OCI-LY1 (cell line): ENCODE results near the gene USP9Y.
A peak's percentile ranks its signal among the peaks of the same experiment; 100 is the strongest.

Experiments
- H2AFZ ChIP-seq: fragments of 200-600 bp; sonication (generic), shearing (Covaris generic); 2 replicates; pipeline ENCODE4 v1.6.0; 2014; ENCODE audit warnings: antibody characterized with exemption, mild to moderate bottlenecking, low read length
- H3F3A ChIP-seq: fragments of 200-600 bp; sonication (generic), shearing (Covaris generic); 2 replicates; pipeline ENCODE4 v1.6.0; 2014; ENCODE audit warnings: mild to moderate bottlenecking, antibody characterized with exemption, low read length, moderate library complexity; ENCODE audit not compliant: insufficient read depth
- H3K27ac ChIP-seq: fragments of 200-600 bp; sonication (generic); 2 replicates; pipeline ENCODE4 v1.5.1; 2014; ENCODE audit warnings: low read length, mixed run types, mild to moderate bottlenecking, low read depth; ENCODE audit not compliant: poor library complexity, severe bottlenecking
- H3K27me3 ChIP-seq: fragments of 200-600 bp; sonication (generic); 2 replicates; pipeline ENCODE4 v1.6.0; 2014; ENCODE audit warnings: antibody characterized with exemption, mild to moderate bottlenecking, low read length, moderate library complexity; ENCODE audit not compliant: insufficient read depth
- H3K36me3 ChIP-seq: fragments of 200-600 bp; sonication (generic); 2 replicates; pipeline ENCODE4 v1.6.1; 2014; ENCODE audit warnings: mild to moderate bottlenecking, antibody characterized with exemption, low read length, moderate library complexity, mixed read lengths; ENCODE audit not compliant: insufficient read depth
- H3K4me1 ChIP-seq: fragments of 200-600 bp; sonication (generic); 2 replicates; pipeline ENCODE4 v1.5.1; 2014; ENCODE audit warnings: mild to moderate bottlenecking, low read length, moderate library complexity; ENCODE audit not compliant: insufficient read depth, severe bottlenecking
- H3K4me2 ChIP-seq: fragments of 200-600 bp; sonication (generic), shearing (Covaris generic); 2 replicates; pipeline ENCODE4 v1.6.1; 2014; ENCODE audit warnings: low read length
- H3K4me3 ChIP-seq: fragments of 200-600 bp; sonication (generic); 2 replicates; pipeline ENCODE4 v1.5.1; 2014; ENCODE audit warnings: low read length, low read depth, mild to moderate bottlenecking, mixed read lengths; ENCODE audit not compliant: poor library complexity, severe bottlenecking
- H3K79me2 ChIP-seq: fragments of 200-600 bp; shearing (Covaris generic); 2 replicates; pipeline ENCODE4 v1.6.1; 2016; ENCODE audit warnings: mixed run types, low read length, mixed read lengths; ENCODE audit not compliant: insufficient read depth
- H3K9ac ChIP-seq: fragments of 200-600 bp; sonication (generic), shearing (Covaris generic); 2 replicates; pipeline ENCODE4 v1.6.1; 2014; ENCODE audit warnings: mild to moderate bottlenecking, low read length, mixed read lengths
- H3K9me2 ChIP-seq: fragments of 200-600 bp; sonication (generic), shearing (Covaris generic); 2 replicates; pipeline ENCODE4 v1.6.1; 2014; ENCODE audit warnings: low read depth, mild to moderate bottlenecking, low read length, mixed read lengths
- H3K9me3 ChIP-seq: fragments of 200-600 bp; shearing (Covaris generic); 2 replicates; pipeline ENCODE4 v1.6.1; 2014; ENCODE audit warnings: low read length, mixed read lengths
- H4K20me1 ChIP-seq: fragments of 200-600 bp; sonication (generic), shearing (Covaris generic); 2 replicates; pipeline ENCODE4 v1.6.0; 2016; ENCODE audit warnings: mild to moderate bottlenecking, low read length; ENCODE audit not compliant: insufficient read depth
- CTCF ChIP-seq: fragments of 200-600 bp; sonication (generic), shearing (Covaris generic); IDR thresholded peaks from 2 replicates; pipeline ENCODE4 v1.5.1; 2017; ENCODE audit warnings: mild to moderate bottlenecking, antibody characterized with exemption, low read length, moderate library complexity, mixed read lengths
- EZH2 ChIP-seq: fragments of 200-600 bp; sonication (generic), shearing (Covaris generic); IDR thresholded peaks from 2 replicates; pipeline ENCODE4 v1.8.0; 2017; ENCODE audit warnings: borderline replicate concordance, mixed run types, mild to moderate bottlenecking, antibody characterized with exemption, low read length, moderate library complexity, mixed read lengths

USP9Y gene

DNA sequence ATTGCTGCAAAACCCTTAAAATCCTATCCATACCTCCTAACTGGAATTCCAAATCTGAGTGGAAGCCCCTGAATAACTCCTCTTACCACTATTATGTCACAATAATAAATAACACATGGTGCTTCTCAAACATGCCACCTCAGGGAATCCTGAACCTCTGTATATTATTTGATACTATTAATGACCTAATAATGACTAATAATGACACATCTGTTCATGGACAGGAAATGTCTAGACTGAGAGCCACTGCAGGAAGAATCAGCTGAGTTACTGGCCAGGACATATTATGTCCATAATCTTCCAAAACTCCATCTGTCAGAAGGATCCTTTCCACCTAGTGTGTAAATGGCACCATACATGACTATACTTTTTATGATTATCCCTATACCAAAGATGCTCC lies 195.9 kb downstream of the USP9Y start:
- Histone ChIP-seq H3K4me3 (no peak overlapping the region), H3K9ac (no peak overlapping the region), H4K20me1 (no peaks in the 10 kb centered on the region), H2AFZ (no peak overlapping the region), H3K79me2 (no peaks in the 10 kb centered on the region), H3K27me3 (no peaks in the 10 kb centered on the region), H3K9me2 (no peaks in the 10 kb centered on the region), H3K4me1 (no peaks in the 10 kb centered on the region), H3K4me2 (no peak overlapping the region), H3K27ac (no peak overlapping the region), H3K9me3 (no peaks in the 10 kb centered on the region), H3K36me3 (no peaks in the 10 kb centered on the region), H3F3A (no peaks in the 10 kb centered on the region)
- no peak for TF ChIP-seq EZH2
- no peak for TF ChIP-seq CTCF

DNA sequence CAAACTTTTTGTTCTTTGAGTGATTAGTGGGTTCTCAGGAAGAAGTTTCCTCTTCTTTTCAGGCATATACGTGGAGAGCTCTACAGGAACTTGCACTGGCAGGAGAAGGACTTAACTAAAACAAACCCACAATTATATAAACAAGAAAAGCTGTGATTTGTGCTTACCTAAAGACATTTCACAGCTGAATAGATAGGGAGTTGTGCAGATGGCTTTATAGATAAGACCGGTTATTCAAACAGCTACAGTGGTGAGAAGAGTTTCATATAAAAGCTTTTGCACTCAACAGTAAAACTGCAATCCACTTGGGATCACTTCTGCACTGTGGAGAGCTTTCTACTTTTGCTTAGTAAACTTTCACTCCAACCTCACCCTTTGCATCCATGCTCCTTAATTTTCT lies 197.6 kb downstream of the USP9Y start:
- no peaks in the 10 kb centered on the region for H3K79me2 ChIP-seq
- TF ChIP-seq EZH2 = no peak

DNA sequence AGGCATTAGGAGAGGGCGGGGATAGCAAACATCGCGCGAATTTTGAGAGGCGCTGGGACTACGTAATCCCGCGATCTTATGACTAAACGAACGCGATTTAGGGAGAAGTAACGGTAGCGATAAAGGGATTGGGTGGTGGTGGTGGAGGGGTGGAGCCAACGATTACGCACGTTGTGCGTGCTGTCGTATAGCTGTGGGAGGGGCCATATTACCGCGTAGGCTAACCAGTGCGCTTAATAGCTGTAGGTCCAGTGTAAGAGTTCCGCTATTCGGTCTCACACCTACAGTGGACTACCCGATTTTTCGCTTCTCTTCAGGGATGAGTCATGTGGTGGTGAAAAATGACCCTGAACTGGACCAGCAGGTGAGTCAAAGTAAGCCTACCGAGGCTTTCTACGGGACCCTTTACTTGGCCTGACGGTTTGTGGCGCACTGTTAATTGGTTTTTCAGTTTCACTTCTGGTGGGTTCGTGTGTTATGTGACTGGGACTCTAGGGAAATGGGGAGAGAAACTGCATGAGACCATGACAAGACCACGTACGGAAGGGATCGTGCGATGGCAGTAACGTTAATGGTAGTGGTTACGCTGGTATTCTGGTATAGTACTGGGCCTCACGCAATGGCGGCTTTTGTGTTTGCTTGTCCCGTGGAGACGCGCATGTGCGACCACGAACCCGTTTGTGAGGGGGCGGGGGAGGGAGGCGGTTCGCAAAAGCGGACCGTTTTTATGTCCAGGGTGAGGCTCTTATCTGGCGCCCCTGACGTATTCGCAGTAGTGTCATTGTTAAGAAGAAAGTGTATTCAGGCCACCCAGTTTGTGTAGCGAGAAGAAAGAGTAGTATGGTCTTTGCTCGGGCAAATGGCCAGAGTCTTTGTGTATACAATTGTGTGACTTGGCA lies 203.8 kb downstream of the USP9Y start, which contains the start of gene DDX3Y:
Gene DDX3Y, plus strand, starts transcription at position 251 of the 899 bp plus-strand sequence. Its CDS starts 69 bp downstream, at position 320.
- Histone ChIP-seq H3K9ac (peak within 1 kb of the TSS; percentile 99), H2AFZ (peak within 1 kb of the TSS; percentile 100; the same call in 1 of the 2 replicates), H3K79me2 (peaks cover 43% of the 10 kb centered on the region), H3K27ac (peak within 1 kb of the TSS; percentile 95), H3K36me3 (peaks cover 26% of the 10 kb centered on the region), H3F3A (no peaks in the 10 kb centered on the region), H3K4me3 (peak within 1 kb of the TSS; percentile 100), H3K9me2 (no peaks in the 10 kb centered on the region), H3K27me3 (no peaks in the 10 kb centered on the region), H3K9me3 (no peaks in the 10 kb centered on the region), H3K4me1 (peaks cover 19% of the 10 kb centered on the region), H4K20me1 (no peaks in the 10 kb centered on the region), H3K4me2 (peak within 1 kb of the TSS; percentile 78)
- TF ChIP-seq CTCF (no peak), EZH2 (no peak)

More for the DNA sequence above, 197.6 kb downstream of the USP9Y start:
- Histone ChIP-seq H3K9me2 (no peaks in the 10 kb centered on the region), H3K4me2 (no peak overlapping the region), H3K36me3 (no peaks in the 10 kb centered on the region), H3K27me3 (no peaks in the 10 kb centered on the region), H4K20me1 (no peaks in the 10 kb centered on the region), H3K27ac (no peak overlapping the region), H3F3A (no peaks in the 10 kb centered on the region), H3K9me3 (no peaks in the 10 kb centered on the region), H3K4me3 (no peak overlapping the region), H3K9ac (no peak overlapping the region), H3K4me1 (no peaks in the 10 kb centered on the region), H2AFZ (no peak overlapping the region)
